Mononuclear cell (primary cell): Measurements from ENCODE around the gene GRM4. TPM values are rescaled to one million over a fixed set of nuclear protein-coding genes. Genes with fewer than 3 reads are reported as not detected.
"Not testable (repeated sequence)": the region's sequence is repeated elsewhere in the genome, so short reads cannot be mapped to it uniquely, and the experiment has no call there.

ENCODE experiments used
- H3K27me3 ChIP-seq: 2 replicates; pipeline ENCODE4 v1.6.0; 2011; ENCODE audit warnings: low read length, control low read depth; ENCODE audit not compliant: insufficient read depth
- H3K4me1 ChIP-seq: 2 replicates; pipeline ENCODE4 v1.5.1; 2011; ENCODE audit warnings: mild to moderate bottlenecking, low read length, control low read depth; ENCODE audit not compliant: insufficient read depth
- H3K4me3 ChIP-seq: 2 replicates; pipeline ENCODE4 v1.5.1; 2011; ENCODE audit warnings: mild to moderate bottlenecking, low read length, moderate library complexity
- H3K9me3 ChIP-seq: 2 replicates; pipeline ENCODE4 v1.5.1; 2011; ENCODE audit warnings: low read depth, mild to moderate bottlenecking, control low read depth, low read length
- total RNA-seq: library from RNA; depleted of rRNA; stranded (reverse); fragments of >200 nt; gene quantifications from one replicate; pipeline ENCODE4 v1.2.3, GENCODE V29; 2012

The GRM4 gene
- total RNA-seq, 1 donor: under 0.01 TPM

DNA sequence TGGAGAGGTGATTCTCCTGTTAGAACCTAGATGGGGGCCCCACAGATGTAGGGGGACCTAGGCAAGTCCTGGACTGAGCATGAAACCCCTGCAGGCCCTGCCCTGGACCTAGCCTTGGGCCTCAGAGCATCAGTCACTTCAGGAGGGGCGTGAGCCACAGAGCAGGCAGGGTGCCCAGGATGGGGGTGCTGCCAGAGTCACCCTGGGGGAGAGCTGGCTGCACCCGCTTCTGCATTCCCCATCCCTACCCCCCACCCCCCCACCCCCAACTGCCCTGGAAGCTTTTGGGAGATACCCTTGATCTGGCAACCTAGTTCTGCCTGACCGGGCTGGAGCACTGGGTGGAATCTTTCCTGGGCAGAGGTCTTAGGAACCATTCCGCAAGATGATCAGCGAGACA, 125.6 kb downstream of the GRM4 start:
- Histone ChIP-seq H3K9me3 (no peaks in the 10 kb centered on the region), H3K4me1 (no peaks in the 10 kb centered on the region), H3K4me3 (no peak overlapping the region), H3K27me3 (no peaks in the 10 kb centered on the region)

DNA sequence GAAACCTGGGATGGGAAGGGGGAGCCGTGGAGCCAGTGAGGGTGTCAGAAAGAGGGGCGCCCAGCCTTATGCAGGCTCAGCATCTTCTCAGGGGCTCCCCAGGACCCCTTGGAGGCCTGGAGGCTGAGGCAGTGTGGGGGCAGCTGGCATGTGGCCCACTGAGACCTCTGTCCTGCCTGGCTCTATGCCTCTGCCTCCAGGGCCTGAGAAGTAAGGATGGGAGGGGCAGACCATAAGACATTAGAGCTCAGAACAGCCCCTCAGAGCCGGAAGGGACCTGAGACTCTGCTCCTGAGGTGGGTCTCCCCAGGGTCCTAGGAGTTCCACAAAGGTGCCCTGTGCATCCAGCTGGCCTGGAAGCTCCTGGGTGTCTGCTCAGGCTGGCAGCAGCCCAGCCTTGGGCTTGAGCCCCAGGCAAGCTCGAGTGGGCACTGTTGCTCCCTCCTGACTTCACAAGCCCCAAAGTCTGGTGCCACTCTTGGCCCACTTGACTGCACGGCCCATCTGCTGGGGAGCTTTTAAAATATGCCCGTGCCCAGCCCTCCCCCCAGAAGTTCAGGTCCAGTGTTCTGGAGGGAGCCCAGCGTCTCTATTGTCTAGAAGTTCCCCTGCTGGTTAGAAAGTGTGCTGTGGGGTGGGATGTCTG, 126.8 kb downstream of the GRM4 start:
- no peaks in the 10 kb centered on the region for H3K4me1 ChIP-seq
- no peak overlapping the region for H3K4me3 ChIP-seq
- no peaks in the 10 kb centered on the region for H3K9me3 ChIP-seq
- no peaks in the 10 kb centered on the region for H3K27me3 ChIP-seq

DNA sequence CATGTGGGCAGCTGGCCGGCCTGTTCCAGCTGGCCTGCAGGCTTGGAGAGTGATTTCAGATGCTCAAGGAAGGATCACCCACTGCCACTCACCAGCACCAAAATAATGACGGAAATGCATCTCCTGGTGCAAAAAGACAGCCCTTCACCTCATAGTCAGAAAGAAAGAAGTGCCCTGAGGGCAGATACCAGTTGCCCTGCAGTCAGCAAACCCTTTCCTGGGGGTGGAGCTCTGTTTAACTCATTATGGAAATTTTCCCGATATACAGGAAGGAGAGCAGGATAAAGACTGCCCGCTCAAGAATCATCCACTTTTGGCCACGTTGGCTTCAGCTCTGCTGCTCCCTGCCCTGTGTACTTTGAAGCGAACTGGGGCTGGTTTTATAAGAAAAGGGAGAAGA, 127.9 kb downstream of the GRM4 start:
- Histone ChIP-seq H3K4me1 (no peaks in the 10 kb centered on the region), H3K27me3 (no peaks in the 10 kb centered on the region), H3K4me3 (no peak overlapping the region), H3K9me3 (no peaks in the 10 kb centered on the region)

DNA sequence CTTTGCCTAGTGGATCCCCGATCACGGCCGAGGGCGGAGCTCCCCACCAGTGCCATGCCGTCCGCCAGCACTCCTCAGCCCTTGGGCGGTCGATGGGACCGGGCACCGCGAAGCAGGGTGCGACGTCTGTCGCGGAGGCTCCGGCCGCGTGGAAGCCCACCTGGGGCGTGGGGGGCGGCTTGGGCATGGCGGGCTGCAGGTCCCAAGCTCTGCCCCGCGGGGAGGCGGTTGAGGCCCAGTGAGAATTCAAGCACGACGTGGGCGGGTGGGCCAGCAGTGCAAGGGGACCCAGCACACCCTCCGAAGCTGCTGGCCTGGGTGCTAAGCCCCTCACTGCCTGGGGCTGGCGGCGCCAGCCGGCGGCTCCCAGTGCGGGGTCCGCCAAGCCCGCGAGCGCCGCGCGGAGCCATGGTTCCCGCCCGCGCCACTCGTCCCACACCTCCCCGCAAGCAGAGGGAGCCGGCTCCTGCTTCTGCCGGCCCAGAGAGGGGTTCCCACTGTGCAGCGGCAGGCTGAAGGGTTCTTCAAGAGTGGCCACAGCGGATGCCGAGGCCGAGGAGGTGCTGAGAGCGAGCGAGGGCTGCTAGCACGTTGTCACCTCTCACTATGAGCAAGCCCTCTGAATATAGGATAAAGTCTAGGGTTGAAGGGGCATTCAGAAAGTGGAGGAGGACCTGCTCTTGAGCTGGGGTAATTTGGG, 128.6 kb downstream of the GRM4 start:
- Histone ChIP-seq H3K9me3 (no peaks in the 10 kb centered on the region), H3K4me3 (no peak overlapping the region), H3K27me3 (no peaks in the 10 kb centered on the region), H3K4me1 (no peaks in the 10 kb centered on the region)

DNA sequence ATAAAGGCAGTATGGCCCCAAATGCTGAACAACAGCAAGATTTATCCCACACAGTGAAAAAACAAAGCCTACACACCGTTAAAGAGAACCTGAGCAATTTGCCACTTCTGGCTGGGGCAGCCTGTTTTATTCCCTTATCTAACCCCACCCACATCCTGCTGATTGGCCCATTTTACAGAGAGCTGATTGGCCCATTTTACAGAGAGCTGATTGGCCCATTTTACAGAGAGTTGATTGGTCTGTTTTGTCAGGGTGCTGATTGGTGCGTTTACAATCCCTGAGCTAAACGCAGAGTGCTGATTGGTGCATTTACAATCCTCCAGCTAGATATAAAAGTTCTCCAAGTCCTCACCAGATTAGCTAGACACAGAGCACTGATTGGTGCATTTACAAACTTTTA, 129.3 kb downstream of the GRM4 start:
- H3K9me3 ChIP-seq, H3K4me1 ChIP-seq, H3K27me3 ChIP-seq, H3K4me3 ChIP-seq: not testable (repeated sequence)

DNA sequence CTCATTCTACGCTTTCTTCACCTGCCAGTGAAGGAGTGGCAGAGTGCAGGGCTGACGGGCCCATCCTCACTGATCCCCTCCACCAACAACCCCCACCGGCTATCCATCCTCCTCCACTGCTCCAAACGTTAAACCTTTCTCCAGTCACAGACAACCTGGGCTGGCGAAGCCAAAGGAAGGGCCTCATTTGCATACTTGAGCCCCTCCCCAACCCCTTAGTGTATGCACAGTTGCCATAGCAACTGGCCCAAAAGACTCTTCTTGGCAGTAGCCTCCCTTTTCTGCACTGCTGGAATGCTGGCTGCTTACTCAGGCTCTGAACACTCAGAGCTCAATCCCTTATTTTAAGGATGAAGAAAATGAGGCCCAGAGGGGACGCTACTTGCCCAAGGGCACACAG, 130.3 kb downstream of the GRM4 start:
- Histone ChIP-seq H3K9me3 (no peaks in the 10 kb centered on the region), H3K4me1 (no peaks in the 10 kb centered on the region), H3K27me3 (no peaks in the 10 kb centered on the region), H3K4me3 (no peak overlapping the region)

DNA sequence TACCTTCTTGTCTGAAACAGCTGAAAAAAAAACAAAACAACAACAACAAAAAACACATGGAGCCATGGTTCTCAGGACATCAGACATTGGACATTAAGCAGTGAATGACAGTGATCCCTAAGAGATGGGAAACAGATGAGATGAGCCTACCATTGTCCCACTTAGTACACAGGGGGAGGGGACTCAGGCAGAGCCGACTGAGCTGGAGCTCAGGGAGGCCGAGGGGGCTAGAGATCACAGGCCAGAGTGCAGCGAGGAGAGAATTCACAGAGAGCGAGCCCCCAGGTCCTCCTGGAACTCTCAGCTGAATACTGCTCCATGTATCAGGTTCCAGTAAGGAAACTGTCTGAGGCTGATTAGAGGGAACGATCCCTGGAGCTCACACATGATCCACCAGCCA, 134.6 kb downstream of the GRM4 start:
- no peaks in the 10 kb centered on the region for H3K4me1 ChIP-seq
- H3K4me3 ChIP-seq: no peak overlapping the region
- no peaks in the 10 kb centered on the region for H3K9me3 ChIP-seq
- no peaks in the 10 kb centered on the region for H3K27me3 ChIP-seq

DNA sequence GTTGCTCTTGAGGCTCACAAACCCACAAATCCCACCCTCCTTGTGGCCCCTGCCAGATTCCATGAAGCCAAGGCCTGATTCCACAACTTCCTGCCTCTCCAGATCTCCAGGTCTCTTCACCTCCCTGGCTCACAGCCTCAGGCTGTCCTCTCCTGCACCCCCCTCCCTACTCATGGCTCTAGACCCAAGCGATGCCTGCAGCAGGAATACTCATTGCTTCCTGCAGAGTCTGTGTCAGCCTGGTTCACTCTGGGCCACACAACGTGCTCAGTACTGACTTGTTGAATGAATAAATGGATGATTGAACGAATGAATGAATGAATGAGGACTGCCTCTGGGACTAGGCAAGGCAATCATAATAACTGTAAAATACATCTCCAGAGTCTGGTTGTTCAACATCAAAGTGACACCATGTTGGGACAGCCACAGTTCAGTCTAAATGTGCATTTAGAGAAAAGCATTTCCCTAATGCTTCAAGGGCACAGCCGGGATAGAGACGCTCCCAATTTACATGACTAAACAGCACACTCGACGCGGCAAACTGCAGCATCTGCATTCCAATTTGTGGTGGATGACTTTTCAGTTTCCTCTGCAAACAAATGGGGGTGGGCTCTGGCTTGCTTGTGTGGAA, 139.9 kb downstream of the GRM4 start:
- Histone ChIP-seq H3K9me3 (no peaks in the 10 kb centered on the region), H3K4me1 (no peaks in the 10 kb centered on the region), H3K27me3 (no peaks in the 10 kb centered on the region), H3K4me3 (no peak overlapping the region)

DNA sequence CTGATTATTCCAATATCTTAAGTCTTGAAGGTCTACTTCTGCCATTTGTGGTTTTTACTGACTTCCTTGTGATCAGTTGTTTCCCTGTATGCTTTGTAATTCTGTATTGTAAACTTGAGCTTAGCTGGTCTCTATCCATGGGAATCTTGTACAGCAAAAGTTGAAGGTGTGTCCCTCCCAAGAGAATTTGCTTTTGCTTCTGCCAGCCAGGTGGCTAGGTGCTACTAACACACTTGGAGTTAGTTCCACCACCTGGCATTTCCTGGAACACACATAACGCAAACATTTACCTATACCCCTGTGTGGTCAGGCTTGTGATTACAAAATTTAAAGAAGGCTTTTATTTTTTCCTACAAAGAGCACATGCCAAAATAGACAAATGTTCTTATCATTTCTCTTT, 141.2 kb downstream of the GRM4 start:
- H3K9me3 ChIP-seq: no peaks in the 10 kb centered on the region
- no peaks in the 10 kb centered on the region for H3K4me1 ChIP-seq
- no peak overlapping the region for H3K4me3 ChIP-seq
- no peaks in the 10 kb centered on the region for H3K27me3 ChIP-seq

DNA sequence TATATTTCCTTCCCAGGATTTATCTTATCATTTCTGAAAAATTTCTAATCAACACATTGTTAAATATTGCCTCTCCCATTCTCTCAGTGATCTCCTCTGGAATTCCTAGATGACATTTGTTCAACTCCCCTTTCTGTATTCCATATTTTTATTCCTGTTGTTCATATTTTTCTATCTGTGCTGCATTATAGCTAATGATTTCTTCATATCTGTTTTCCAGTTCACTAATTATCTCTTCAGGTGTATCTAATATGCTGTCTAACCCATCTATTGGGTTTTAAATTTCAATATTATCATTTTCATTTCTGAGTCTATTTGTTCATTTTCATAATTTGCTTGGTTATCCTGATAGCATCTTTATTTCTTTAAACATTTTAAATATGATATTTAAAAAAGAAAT, 141.9 kb downstream of the GRM4 start:
- Histone ChIP-seq H3K9me3 (no peaks in the 10 kb centered on the region), H3K4me1 (no peaks in the 10 kb centered on the region), H3K27me3 (no peaks in the 10 kb centered on the region), H3K4me3 (no peak overlapping the region)

DNA sequence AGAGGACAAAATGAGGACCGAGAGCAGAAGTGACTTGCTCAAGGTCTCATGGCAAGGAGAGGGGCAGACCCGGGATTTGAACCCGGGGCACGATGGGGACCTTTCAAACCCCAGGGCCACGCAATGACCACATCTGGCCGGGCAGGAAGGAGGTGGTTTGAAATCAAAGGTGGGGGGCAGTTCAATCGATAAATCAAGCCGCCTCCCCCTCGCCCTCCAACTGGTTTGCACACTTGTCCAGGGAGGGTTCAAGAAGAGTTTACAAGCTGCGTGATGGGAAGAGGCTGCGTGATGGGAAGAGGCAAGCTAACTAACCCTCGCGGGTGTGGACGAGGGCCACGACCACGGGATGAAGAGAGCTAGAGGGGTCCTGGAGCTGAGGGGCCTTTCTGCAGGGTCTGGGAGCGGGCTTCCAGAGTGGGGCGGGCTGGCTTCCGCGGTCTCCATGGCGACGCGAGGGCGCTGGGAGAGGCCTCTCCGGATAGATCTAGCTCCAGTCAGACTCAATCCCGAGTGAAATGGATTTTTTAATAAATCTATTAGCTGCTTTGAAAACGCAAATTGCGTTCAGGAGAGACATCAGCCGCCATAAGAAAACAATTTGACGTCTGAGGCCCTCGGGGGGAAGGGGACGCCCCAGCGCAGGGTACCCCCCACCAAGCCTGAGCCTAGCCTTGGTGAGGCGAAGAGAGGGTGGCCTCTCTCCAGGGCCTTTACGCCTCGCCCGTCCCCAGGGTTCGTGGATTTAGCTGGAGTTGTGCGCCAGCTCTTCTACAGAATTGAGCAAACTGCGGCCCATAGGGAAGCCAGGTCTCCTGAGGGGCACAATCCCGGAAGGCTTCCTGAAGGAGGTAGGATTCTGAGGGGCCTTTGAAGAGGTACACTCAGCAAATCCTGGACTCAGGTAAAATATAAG, 143.9 kb downstream of the GRM4 start:
- H3K4me1 ChIP-seq: no peaks in the 10 kb centered on the region
- H3K27me3 ChIP-seq: no peaks in the 10 kb centered on the region
- no peaks in the 10 kb centered on the region for H3K9me3 ChIP-seq
- H3K4me3 ChIP-seq: no peak overlapping the region

DNA sequence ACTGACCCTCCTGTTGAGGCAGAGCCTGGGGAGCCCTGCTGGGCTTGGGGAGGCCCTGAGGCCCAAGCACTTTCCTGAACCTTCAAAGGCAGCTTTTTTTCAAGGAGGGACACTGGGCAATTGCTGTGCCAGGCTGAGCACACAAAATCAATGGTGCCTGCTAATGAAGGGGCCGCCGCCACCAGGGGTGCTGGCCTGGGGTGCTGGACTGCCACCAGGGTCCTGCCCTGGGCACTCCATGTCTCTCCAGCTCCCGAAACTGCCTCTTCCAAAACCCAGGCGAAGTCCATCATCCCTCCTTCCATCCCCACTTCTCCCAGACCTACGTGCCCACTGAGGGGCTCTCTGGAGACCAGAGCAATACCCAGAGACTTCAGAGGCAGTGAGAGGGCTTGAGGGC, 145.6 kb downstream of the GRM4 start:
- Histone ChIP-seq H3K9me3 (no peaks in the 10 kb centered on the region), H3K4me1 (no peaks in the 10 kb centered on the region), H3K27me3 (no peaks in the 10 kb centered on the region), H3K4me3 (no peak overlapping the region)

DNA sequence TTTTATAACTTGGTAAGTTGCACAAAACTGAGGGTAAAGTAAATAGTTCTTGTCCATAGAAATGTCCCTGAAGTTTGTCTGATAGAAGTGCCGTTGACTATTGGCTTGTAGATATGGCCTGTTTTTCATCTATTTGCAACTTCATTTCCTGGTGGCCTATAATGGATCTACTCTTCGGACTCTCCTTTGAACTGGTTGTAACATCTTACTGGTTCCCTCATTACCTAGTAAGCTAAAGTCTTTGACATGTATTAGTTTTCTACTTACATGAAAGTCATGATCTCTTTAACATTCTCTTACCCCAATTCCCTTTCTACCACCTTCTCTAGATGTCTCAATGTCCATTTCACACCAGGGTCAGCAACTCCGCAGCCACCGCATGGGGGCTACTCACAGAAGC, 146.3 kb downstream of the GRM4 start:
- Histone ChIP-seq H3K27me3 (no peaks in the 10 kb centered on the region), H3K4me1 (no peaks in the 10 kb centered on the region), H3K4me3 (no peak overlapping the region), H3K9me3 (no peaks in the 10 kb centered on the region)

DNA sequence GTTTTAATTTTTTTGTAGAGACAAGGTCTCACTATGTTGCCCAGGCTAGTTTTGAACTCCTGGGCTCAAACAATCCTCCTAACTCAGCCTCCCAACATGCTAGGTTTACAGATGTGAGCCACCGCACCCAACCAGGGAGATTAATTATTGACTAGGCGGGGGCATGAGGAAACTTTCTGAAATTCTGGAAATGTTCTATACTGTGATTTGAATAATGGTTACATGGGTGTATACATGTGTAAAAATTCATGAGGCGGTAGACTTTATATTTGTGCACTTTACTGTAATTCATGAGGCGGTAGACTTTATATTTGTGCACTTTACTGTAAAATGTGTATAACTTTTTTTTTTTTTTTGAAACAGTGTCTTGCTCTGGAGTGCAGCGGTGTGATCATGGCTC, 147.2 kb downstream of the GRM4 start:
- H3K4me1 ChIP-seq: no peaks in the 10 kb centered on the region
- H3K9me3 ChIP-seq: no peaks in the 10 kb centered on the region
- H3K27me3 ChIP-seq: no peaks in the 10 kb centered on the region
- no peak overlapping the region for H3K4me3 ChIP-seq

DNA sequence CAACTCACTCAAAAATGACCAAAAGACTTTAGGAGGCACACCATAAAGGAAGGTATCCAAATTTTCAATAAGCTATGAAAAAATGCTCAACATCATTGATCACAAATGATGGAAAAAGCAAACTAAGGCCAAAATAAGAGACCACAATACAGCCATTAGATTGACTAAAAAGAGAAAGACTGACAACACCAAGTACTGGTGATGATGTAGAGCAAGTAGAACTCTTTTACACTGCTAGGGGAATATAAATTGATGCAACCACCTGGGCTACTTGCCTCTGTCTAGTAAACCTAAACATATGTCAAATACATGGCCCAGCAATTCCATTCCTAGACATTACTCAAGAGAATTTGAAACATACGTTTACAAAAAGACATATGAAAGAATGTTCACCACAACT, 148.6 kb downstream of the GRM4 start:
- Histone ChIP-seq H3K9me3 (no peaks in the 10 kb centered on the region), H3K27me3 (no peaks in the 10 kb centered on the region), H3K4me1 (no peaks in the 10 kb centered on the region), H3K4me3 (no peak overlapping the region)
